H9 (cell line): ENCODE measurements around the gene ALG9. TPM values are rescaled to one million over a fixed set of nuclear protein-coding genes. Genes with fewer than 3 reads are reported as not detected.

Experiments used
- DNase-seq: peaks from one replicate; pipeline ENCODE4 v3.0.0-alpha.2; 2017
- H2AFZ ChIP-seq: one replicate; pipeline ENCODE4 v1.6.1; 2013; ENCODE audit warnings: mild to moderate bottlenecking, low read length, control low read depth, moderate library complexity
- H2AK5ac ChIP-seq: 2 replicates; pipeline ENCODE4 v1.6.1; 2013; ENCODE audit warnings: low read length, control low read depth, mixed read lengths; ENCODE audit not compliant: insufficient read length
- H2BK120ac ChIP-seq: one replicate; pipeline ENCODE4 v1.6.1; 2013; ENCODE audit warnings: low read depth, mild to moderate bottlenecking, low read length, control low read depth, inconsistent platforms; ENCODE audit not compliant: poor library complexity, severe bottlenecking
- H2BK12ac ChIP-seq: 2 replicates; pipeline ENCODE4 v1.6.1; 2013; ENCODE audit warnings: low read length, control low read depth, mixed read lengths, low read depth; ENCODE audit not compliant: insufficient read length
- H2BK15ac ChIP-seq: 2 replicates; pipeline ENCODE4 v1.6.1; 2013; ENCODE audit warnings: low read depth, low read length, control low read depth
- H2BK20ac ChIP-seq: one replicate; pipeline ENCODE4 v1.6.1; 2013; ENCODE audit warnings: low read depth, mild to moderate bottlenecking, low read length, control low read depth, inconsistent platforms; ENCODE audit not compliant: poor library complexity, severe bottlenecking
- H2BK5ac ChIP-seq: 2 replicates; pipeline ENCODE4 v1.6.1; 2013; ENCODE audit warnings: low read length, control low read depth, mixed read lengths; ENCODE audit not compliant: insufficient read length
- H3K14ac ChIP-seq: 2 replicates; pipeline ENCODE4 v1.6.1; 2013; ENCODE audit warnings: low read length, control low read depth; ENCODE audit not compliant: insufficient read depth
- H3K18ac ChIP-seq: 2 replicates; pipeline ENCODE4 v1.6.1; 2013; ENCODE audit warnings: low read depth, mild to moderate bottlenecking, mixed read lengths, low read length, control low read depth; ENCODE audit not compliant: insufficient read length
- H3K23ac ChIP-seq: 2 replicates; pipeline ENCODE4 v1.6.1; 2013; ENCODE audit warnings: low read length, control low read depth, mixed read lengths, low read depth; ENCODE audit not compliant: insufficient read length
- H3K23me2 ChIP-seq: 2 replicates; pipeline ENCODE4 v1.6.1; 2013; ENCODE audit warnings: low read depth, mild to moderate bottlenecking, mixed read lengths, low read length, control low read depth; ENCODE audit not compliant: insufficient read length, poor library complexity, severe bottlenecking
- H3K27ac ChIP-seq: 2 replicates; pipeline ENCODE4 v1.5.1; 2013; ENCODE audit warnings: low read length, control low read depth, mixed read lengths, low read depth; ENCODE audit not compliant: insufficient read length
- H3K27me3 ChIP-seq: 2 replicates; pipeline ENCODE4 v1.6.1; 2013; ENCODE audit warnings: low read length, control low read depth, inconsistent platforms; ENCODE audit not compliant: insufficient read depth
- H3K4ac ChIP-seq: 2 replicates; pipeline ENCODE4 v1.6.1; 2013; ENCODE audit warnings: low read depth, mild to moderate bottlenecking, control low read depth, inconsistent platforms, low read length, moderate library complexity
- H3K4me1 ChIP-seq: 2 replicates; pipeline ENCODE4 v1.6.1; 2013; ENCODE audit warnings: low read length, control low read depth, inconsistent platforms; ENCODE audit not compliant: insufficient read depth
- H3K4me2 ChIP-seq: 2 replicates; pipeline ENCODE4 v1.6.1; 2013; ENCODE audit warnings: low read length, control low read depth, mixed read lengths; ENCODE audit not compliant: insufficient read length, insufficient read depth
- H3K56ac ChIP-seq: 2 replicates; pipeline ENCODE4 v1.6.1; 2013; ENCODE audit warnings: low read depth, mild to moderate bottlenecking, mixed read lengths, low read length, control low read depth; ENCODE audit not compliant: insufficient read length
- H3K79me1 ChIP-seq: 2 replicates; pipeline ENCODE4 v1.6.1; 2013; ENCODE audit warnings: low read depth, mild to moderate bottlenecking, moderate library complexity, low read length, control low read depth, inconsistent platforms; ENCODE audit not compliant: insufficient read depth, poor library complexity, severe bottlenecking
- H3K79me2 ChIP-seq: 2 replicates; pipeline ENCODE4 v1.6.1; 2013; ENCODE audit warnings: low read length, control low read depth, inconsistent platforms; ENCODE audit not compliant: insufficient read depth
- H3K9ac ChIP-seq: 2 replicates; pipeline ENCODE4 v1.6.1; 2013; ENCODE audit warnings: low read length, control low read depth, mixed read lengths; ENCODE audit not compliant: insufficient read length; ENCODE audit errors: extremely low read depth
- H3K9me3 ChIP-seq: one replicate; pipeline ENCODE4 v1.6.1; 2013; ENCODE audit warnings: low read depth, low read length, inconsistent platforms; ENCODE audit not compliant: control insufficient read depth
- H3T11ph ChIP-seq: one replicate; pipeline ENCODE4 v1.6.1; 2013; ENCODE audit warnings: mild to moderate bottlenecking, low read length, control low read depth, inconsistent platforms
- H4K20me1 ChIP-seq: one replicate; pipeline ENCODE4 v1.6.1; 2013; ENCODE audit not compliant: control insufficient read depth, insufficient read length, insufficient read depth
- H4K5ac ChIP-seq: 2 replicates; pipeline ENCODE4 v1.6.1; 2013; ENCODE audit warnings: low read depth, mild to moderate bottlenecking, mixed read lengths, low read length, control low read depth; ENCODE audit not compliant: insufficient read length
- H4K8ac ChIP-seq: replicated peaks from 2 replicates; pipeline ENCODE4 v1.6.1; 2013; ENCODE audit warnings: low read length, control low read depth, mixed read lengths, low read depth; ENCODE audit not compliant: insufficient read length
- H4K91ac ChIP-seq: 2 replicates; pipeline ENCODE4 v1.6.1; 2013; ENCODE audit warnings: low read depth, mild to moderate bottlenecking, moderate library complexity, mixed read lengths, low read length, control low read depth; ENCODE audit not compliant: insufficient read length
- H3K27ac Mint-ChIP-seq, 3 experiments: 2 replicates in 2 of 3; 3 replicates in 1 of 3; pipeline ENCODE4 v1.8.0; 2020 to 2021; ENCODE audit warnings: mixed read lengths in 3 of 3, mild to moderate bottlenecking in 1 of 3, moderate library complexity in 1 of 3
- H3K27me3 Mint-ChIP-seq: 2 replicates; pipeline ENCODE4 v1.8.0; 2021; ENCODE audit warnings: low read depth, mild to moderate bottlenecking, moderate library complexity, mixed read lengths
- H3K36me3 Mint-ChIP-seq, 3 experiments: 2 replicates in 2 of 3; 3 replicates in 1 of 3; pipeline ENCODE4 v1.8.0; 2020 to 2021; ENCODE audit warnings: low read depth in 3 of 3, mixed read lengths in 3 of 3; ENCODE audit not compliant: insufficient read depth in 1 of 3
- H3K4me1 Mint-ChIP-seq, 2 experiments: 2 replicates each; pipeline ENCODE4 v1.8.0; 2020; ENCODE audit warnings: mixed read lengths in 2 of 2
- H3K4me3 Mint-ChIP-seq, 2 experiments: 2 replicates in 1 of 2; 3 replicates in 1 of 2; pipeline ENCODE4 v1.8.0; 2020 to 2021; ENCODE audit warnings: mild to moderate bottlenecking in 2 of 2, mixed read lengths in 2 of 2, moderate library complexity in 1 of 2
- H3K9me3 Mint-ChIP-seq, 2 experiments: 2 replicates in 1 of 2; 3 replicates in 1 of 2; pipeline ENCODE4 v1.8.0; 2020; ENCODE audit warnings: mild to moderate bottlenecking in 2 of 2, mixed read lengths in 2 of 2, moderate library complexity in 1 of 2
- WGBS: extraction: QIAGEN DNeasy Blood & Tissue Kit; methylation state at CpG from one replicate; pipeline ENCODE4 v1.1.7; 2013; ENCODE audit warnings: missing lambda C conversion rate, low lambda C conversion rate, mixed read lengths; ENCODE audit not compliant: insufficient read length; ENCODE audit errors: extremely low coverage; 5-methylcytosine and 5-hydroxymethylcytosine counted together
- total RNA-seq: library from RNA; stranded (reverse); gene quantifications from 2 replicates; pipeline ENCODE4 v1.2.1, GENCODE V29; 2021
- TF ChIP-seq, protein P1 (sequence below): fragments of 200-600 bp; sonication (generic); conservative IDR thresholded peaks from 3 replicates; pipeline ENCODE4 v1.8.0; 2021; ENCODE audit warnings: antibody characterized with exemption, mild to moderate bottlenecking

The ALG9 gene
- total RNA-seq, 1 experiment from 2014 or later = 26.0 TPM

DNA sequence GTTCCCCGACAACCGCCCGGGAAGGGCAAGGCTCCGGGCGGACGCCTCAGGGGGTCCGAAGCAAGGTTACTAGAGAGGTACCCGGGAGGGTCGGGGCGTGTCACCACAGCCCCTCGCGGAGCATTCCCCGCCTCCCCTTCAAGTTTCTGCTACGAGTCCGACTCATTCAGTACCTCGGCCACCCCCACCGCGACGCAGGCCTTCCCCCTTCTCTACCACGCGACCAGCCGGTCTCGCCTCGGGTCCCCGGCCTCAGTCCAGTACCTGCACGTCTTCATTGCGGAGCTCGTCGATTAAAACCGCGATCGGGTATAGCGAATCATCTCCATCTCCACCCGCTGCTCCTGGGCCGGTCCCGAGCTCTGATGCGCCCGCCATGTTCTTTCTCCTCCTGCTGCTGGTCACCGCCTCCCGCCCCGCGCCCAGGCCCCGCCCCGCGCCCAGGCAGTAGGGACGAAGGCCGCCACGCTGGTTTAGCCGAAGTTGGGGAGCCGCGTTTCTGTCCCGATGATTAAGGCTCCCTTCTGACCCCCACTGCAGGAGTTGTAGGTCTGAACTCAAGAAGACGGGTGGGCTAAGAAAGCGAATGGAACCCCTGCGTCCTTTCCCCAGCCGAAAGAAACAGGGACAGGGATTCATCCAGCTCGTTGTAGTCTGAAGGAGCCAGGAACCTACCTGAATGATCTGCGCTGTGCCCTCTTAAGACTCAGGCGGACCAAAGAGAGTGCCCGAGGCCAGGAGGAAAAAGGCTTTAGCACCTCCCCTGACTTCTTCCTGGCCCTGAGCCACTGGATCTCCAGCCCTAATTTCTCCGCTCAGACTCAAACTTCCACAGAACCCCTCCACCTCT, 105.2 kb downstream of the ALG9 start, which contains the start of gene PPP2R1B:
TSS of gene PPP2R1B (minus strand) at position 406 of the 850 bp plus-strand sequence. CDS start at position 378, 28 bp downstream.
- peaks cover 11% of the 10 kb centered on the region for H3K23me2 ChIP-seq
- peaks cover 6% of the 10 kb centered on the region for H3K79me1 ChIP-seq
- H3K9me3 Mint-ChIP-seq = no peaks in the 10 kb centered on the region
- H3K4ac ChIP-seq = no peak within 1 kb of the TSS; the same call in 1 of the 2 replicates
- H3K27ac Mint-ChIP-seq = peak within 1 kb of the TSS; percentile 98 to 100 (median 99)
- H4K20me1 ChIP-seq = no peaks in the 10 kb centered on the region
- H3K23ac ChIP-seq = no peak within 1 kb of the TSS
- H3K27me3 ChIP-seq = no peaks in the 10 kb centered on the region
- H3K14ac ChIP-seq = peak within 1 kb of the TSS; percentile 96
- TF ChIP-seq, protein P1, sequence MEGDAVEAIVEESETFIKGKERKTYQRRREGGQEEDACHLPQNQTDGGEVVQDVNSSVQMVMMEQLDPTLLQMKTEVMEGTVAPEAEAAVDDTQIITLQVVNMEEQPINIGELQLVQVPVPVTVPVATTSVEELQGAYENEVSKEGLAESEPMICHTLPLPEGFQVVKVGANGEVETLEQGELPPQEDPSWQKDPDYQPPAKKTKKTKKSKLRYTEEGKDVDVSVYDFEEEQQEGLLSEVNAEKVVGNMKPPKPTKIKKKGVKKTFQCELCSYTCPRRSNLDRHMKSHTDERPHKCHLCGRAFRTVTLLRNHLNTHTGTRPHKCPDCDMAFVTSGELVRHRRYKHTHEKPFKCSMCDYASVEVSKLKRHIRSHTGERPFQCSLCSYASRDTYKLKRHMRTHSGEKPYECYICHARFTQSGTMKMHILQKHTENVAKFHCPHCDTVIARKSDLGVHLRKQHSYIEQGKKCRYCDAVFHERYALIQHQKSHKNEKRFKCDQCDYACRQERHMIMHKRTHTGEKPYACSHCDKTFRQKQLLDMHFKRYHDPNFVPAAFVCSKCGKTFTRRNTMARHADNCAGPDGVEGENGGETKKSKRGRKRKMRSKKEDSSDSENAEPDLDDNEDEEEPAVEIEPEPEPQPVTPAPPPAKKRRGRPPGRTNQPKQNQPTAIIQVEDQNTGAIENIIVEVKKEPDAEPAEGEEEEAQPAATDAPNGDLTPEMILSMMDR = no peak
- H3K79me2 ChIP-seq = 0 out of 2 replicates have a peak, but pooled peaks cover 5% of the 10 kb centered on the region
- peak within 1 kb of the TSS; percentile 55 for H4K5ac ChIP-seq
- H2AFZ ChIP-seq = peak within 1 kb of the TSS; percentile 75
- H3K18ac ChIP-seq = peak within 1 kb of the TSS; percentile 94
- H3K27me3 Mint-ChIP-seq = no peaks in the 10 kb centered on the region
- peak within 1 kb of the TSS; percentile 99 to 100 for H3K4me3 Mint-ChIP-seq
- DNase-seq = peak; percentile 93
- H2BK5ac ChIP-seq = no peak within 1 kb of the TSS
- no peak within 1 kb of the TSS for H2BK120ac ChIP-seq
- H3K4me1 ChIP-seq = peaks cover 3% of the 10 kb centered on the region; the same call in 1 of the 2 replicates
- H2BK12ac ChIP-seq = peak within 1 kb of the TSS; percentile 29
- H3K36me3 Mint-ChIP-seq = peaks cover 20 to 38% (median 31%) of the 10 kb centered on the region in 3 experiments
- no peak within 1 kb of the TSS for H2BK20ac ChIP-seq
- WGBS = no CpG with 5 or more reads among the region's 61 CpGs
- H4K91ac ChIP-seq = no peak within 1 kb of the TSS
- H3K4me1 Mint-ChIP-seq = peaks cover 37 to 48% of the 10 kb centered on the region in 2 experiments
- no peak within 1 kb of the TSS for H2AK5ac ChIP-seq
- no peak within 1 kb of the TSS for H3K56ac ChIP-seq
- H2BK15ac ChIP-seq = no peak within 1 kb of the TSS
- peak within 1 kb of the TSS; percentile 78 for H3T11ph ChIP-seq
- H3K4me2 ChIP-seq = peak within 1 kb of the TSS; percentile 85
- H4K8ac ChIP-seq = no peak within 1 kb of the TSS
- no peaks in the 10 kb centered on the region for H3K9me3 ChIP-seq
- H3K9ac ChIP-seq = peak within 1 kb of the TSS; percentile 92
- peak within 1 kb of the TSS; percentile 59 for H3K27ac ChIP-seq
